GM23338 (cell line): ENCODE measurements around the gene CPLX3. TPM values are rescaled to one million over a fixed set of nuclear protein-coding genes. Genes with fewer than 3 reads are reported as not detected.

Experiments used
- ATAC-seq: fragments of 200-7000 bp; cut with Tn5 transposase; 3 replicates; pipeline ENCODE4 v1.9.1; 2020
- DNase-seq: peaks from one replicate; pipeline ENCODE4 v3.0.0-alpha.2; 2015; ENCODE audit warnings: low spot score
- H2AFZ ChIP-seq: fragments of 200-600 bp; sonication (generic); 2 replicates; pipeline ENCODE4 v1.8.0; 2016; ENCODE audit warnings: antibody characterized with exemption, mild to moderate bottlenecking, moderate library complexity
- H3F3A ChIP-seq: fragments of 200-600 bp; sonication (generic); replicated peaks from 2 replicates; pipeline ENCODE4 v1.8.0; 2017; ENCODE audit warnings: antibody characterized with exemption, mixed run types, low read depth
- H3K27ac ChIP-seq: fragments of 200-600 bp; sonication (generic); 2 replicates; pipeline ENCODE4 v1.6.1; 2016; ENCODE audit warnings: low read depth
- H3K27me3 ChIP-seq: fragments of 200-600 bp; sonication (generic); 2 replicates; pipeline ENCODE4 v1.8.0; 2016; ENCODE audit warnings: mild to moderate bottlenecking, mixed run types, moderate library complexity; ENCODE audit not compliant: insufficient read depth
- H3K36me3 ChIP-seq: fragments of 200-600 bp; sonication (generic); 2 replicates; pipeline ENCODE4 v1.8.0; 2016; ENCODE audit warnings: mild to moderate bottlenecking; ENCODE audit not compliant: insufficient read depth
- H3K4me1 ChIP-seq: fragments of 200-600 bp; sonication (generic); 2 replicates; pipeline ENCODE4 v1.8.0; 2016; ENCODE audit warnings: mild to moderate bottlenecking, moderate library complexity; ENCODE audit not compliant: insufficient read depth
- H3K4me2 ChIP-seq: fragments of 200-600 bp; sonication (generic); 2 replicates; pipeline ENCODE4 v1.7.1; 2017; ENCODE audit warnings: mixed run types
- H3K4me3 ChIP-seq: fragments of 200-600 bp; sonication (generic); 2 replicates; pipeline ENCODE4 v1.6.1; 2016; ENCODE audit warnings: mixed run types
- H3K79me2 ChIP-seq: fragments of 200-600 bp; sonication (generic); replicated peaks from 2 replicates; pipeline ENCODE4 v1.8.0; 2017; ENCODE audit warnings: mild to moderate bottlenecking; ENCODE audit not compliant: insufficient read depth
- H3K9me2 ChIP-seq: fragments of 200-600 bp; sonication (generic); 2 replicates; pipeline ENCODE4 v1.8.0; 2017; ENCODE audit not compliant: insufficient read depth
- H4K20me1 ChIP-seq: fragments of 200-600 bp; sonication (generic); replicated peaks from 2 replicates; pipeline ENCODE4 v1.8.0; 2017; ENCODE audit warnings: mild to moderate bottlenecking; ENCODE audit not compliant: insufficient read depth
- H3K27ac Mint-ChIP-seq: 2 replicates; pipeline ENCODE4 v1.8.0; 2020; ENCODE audit warnings: inconsistent platforms, mild to moderate bottlenecking, moderate library complexity, mixed read lengths
- H3K27me3 Mint-ChIP-seq: 3 replicates; pipeline ENCODE4 v1.8.0; 2022; ENCODE audit warnings: low read depth, mild to moderate bottlenecking, moderate library complexity, mixed read lengths, inconsistent platforms; ENCODE audit not compliant: insufficient read depth, poor library complexity
- H3K36me3 Mint-ChIP-seq: 3 replicates; pipeline ENCODE4 v1.8.0; 2021; ENCODE audit warnings: low read depth, mild to moderate bottlenecking, inconsistent platforms, moderate library complexity, mixed read lengths
- H3K4me1 Mint-ChIP-seq: 3 replicates; pipeline ENCODE4 v1.8.0; 2020; ENCODE audit warnings: mild to moderate bottlenecking, inconsistent platforms, mixed read lengths
- H3K4me3 Mint-ChIP-seq: 3 replicates; pipeline ENCODE4 v1.8.0; 2021; ENCODE audit warnings: moderate library complexity, mild to moderate bottlenecking, inconsistent platforms, mixed read lengths
- H3K9me3 Mint-ChIP-seq: 3 replicates; pipeline ENCODE4 v1.8.0; 2020; ENCODE audit warnings: moderate library complexity, mild to moderate bottlenecking, inconsistent platforms, mixed read lengths
- CREB1 ChIP-seq: fragments of 250-450 bp; sonication (Bioruptor Pico); IDR thresholded peaks from 2 replicates; pipeline ENCODE4 v1.5.0; 2020; ENCODE audit warnings: low read depth, mild to moderate bottlenecking, moderate library complexity
- CTCF ChIP-seq, 2 experiments: fragments of 200-600 bp in 1 of 2; sonication (generic) in 1 of 2; conservative IDR thresholded peaks; 2 replicates each; pipeline versions ENCODE4 v1.5.1 to v1.6.1; 2016 to 2017; ENCODE audit warnings: antibody characterized with exemption in 2 of 2, low read depth in 2 of 2, mild to moderate bottlenecking in 2 of 2, moderate library complexity in 1 of 2
- ETS1 ChIP-seq: IDR thresholded peaks from 2 replicates; pipeline ENCODE4 v1.6.1; 2016; ENCODE audit warnings: antibody characterized with exemption
- POLR2AphosphoS5 ChIP-seq: IDR thresholded peaks from 2 replicates; pipeline ENCODE4 v1.6.1; 2016; ENCODE audit warnings: antibody characterized with exemption, low read depth
- REST ChIP-seq: IDR thresholded peaks from one replicate; pipeline ENCODE4 v1.6.1; 2018; ENCODE audit warnings: antibody characterized with exemption; ENCODE audit not compliant: unreplicated experiment
- STAT1 ChIP-seq: IDR thresholded peaks from one replicate; pipeline ENCODE4 v1.6.1; 2016; ENCODE audit warnings: antibody characterized with exemption; ENCODE audit not compliant: unreplicated experiment
- polyA plus RNA-seq: library from polyadenylated mRNA; unstranded; fragments of >200 nt; fragmentation: Nextera tagmentation; extraction: Ambion mirVana; gene quantifications from 2 replicates; pipeline ENCODE4 v1.2.1, GENCODE V29; 2016
- total RNA-seq: library from RNA; depleted of rRNA; stranded (reverse); fragments of >200 nt; shearing (Covaris generic); gene quantifications from 2 replicates; pipeline ENCODE4 v1.2.3, GENCODE V29; 2014

Gene CPLX3
- total and polyA plus RNA-seq, 2 experiments from 2014 or later, result 0.66 TPM; not detected in 1

GRCh38 chr15:74828835-74829234 lies 2.4 kb downstream of the CPLX3 start (continued):
- TF ChIP-seq CTCF (conservative IDR thresholded peaks at IDR 0.05; ENCODE audit: low read depth in 2 of 2) (no peak), REST (no peak)

GRCh38 chr15:74829486-74829885 lies 3.1 kb downstream of the CPLX3 start:
- no peaks in the 10 kb centered on the region for H3K79me2 ChIP-seq
- peaks cover 7% of the 10 kb centered on the region; the same call in 1 of the 2 replicates for H3K4me1 ChIP-seq
- H3K36me3 ChIP-seq, result no peaks in the 10 kb centered on the region
- Mint-ChIP-seq H3K36me3 (no peaks in the 10 kb centered on the region; the same call in 2 of the 3 replicates), H3K27me3 (peaks cover 37% of the 10 kb centered on the region), H3K4me3 (no peak overlapping the region), H3K9me3 (no peaks in the 10 kb centered on the region), H3K4me1 (peaks cover 13% of the 10 kb centered on the region), H3K27ac (no peak overlapping the region)
- ATAC-seq (no peak), DNase-seq (no peak)
- H3K9me2 ChIP-seq, result no peaks in the 10 kb centered on the region
- no peak for TF ChIP-seq CREB1 (CRISPR knock-in tag)
- no peak for TF ChIP-seq POLR2AphosphoS5
- no peak for TF ChIP-seq STAT1
- TF ChIP-seq ETS1, result no peak
- TF ChIP-seq CTCF (conservative IDR thresholded peaks at IDR 0.05; ENCODE audit: low read depth in 2 of 2), result no peak
- no peaks in the 10 kb centered on the region for H4K20me1 ChIP-seq
- no peak overlapping the region for H3K27ac ChIP-seq
- no peak overlapping the region for H3K4me2 ChIP-seq
- no peak overlapping the region for H3K4me3 ChIP-seq
- H3F3A ChIP-seq, result peaks cover 5% of the 10 kb centered on the region; the same call in 1 of the 2 replicates
- H2AFZ ChIP-seq, result no peak overlapping the region
- H3K27me3 ChIP-seq, result peaks cover 35% of the 10 kb centered on the region
